Islet precursor cell (in vitro differentiated cells): ENCODE measurements around the gene PTPRN2.
"Not testable (repeated sequence)": the region's sequence is repeated elsewhere in the genome, so short reads cannot be mapped to it uniquely, and the experiment has no call there.

Source experiments
- DNase-seq: peaks from one replicate; pipeline ENCODE4 v3.0.0-alpha.2; 2018

Gene PTPRN2

DNA sequence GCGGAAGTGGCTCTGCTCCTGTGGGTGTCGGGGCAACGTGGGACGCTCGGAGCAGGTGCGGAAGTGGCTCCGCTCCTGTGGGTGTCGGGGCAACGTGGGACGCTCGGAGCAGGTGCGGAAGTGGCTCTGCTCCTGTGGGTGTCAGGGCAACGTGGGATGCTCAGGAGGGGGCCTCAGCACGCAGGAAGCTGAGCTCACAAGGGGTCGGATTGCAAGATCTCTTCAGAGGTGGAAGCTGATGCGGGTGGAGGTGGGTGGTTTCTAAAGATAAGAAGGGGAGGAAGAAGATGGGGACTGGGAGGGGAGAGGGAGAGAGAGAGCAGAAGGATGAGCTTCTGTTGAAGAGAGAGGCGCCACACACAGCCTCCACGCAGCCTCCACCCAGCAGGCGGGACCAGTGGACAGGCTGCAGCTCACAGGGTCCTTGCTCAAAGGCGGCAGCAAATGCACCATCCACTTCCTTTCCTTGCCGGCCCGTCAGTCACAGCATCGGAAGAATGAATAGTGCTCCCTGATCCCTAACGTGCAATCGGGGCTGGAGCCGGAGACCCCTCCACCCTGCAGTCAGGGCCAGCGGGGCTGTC lies 78.7 kb downstream of the PTPRN2 start:
- DNase-seq, result peak; percentile 35

- DNase-seq, result not testable (repeated sequence)
These were observed 79.3 kb downstream of the PTPRN2 start for GRCh38 chr7:158508321-158508720.

GRCh38 chr7:158507917-158508316 lies 79.7 kb downstream of the PTPRN2 start:
- no peak for DNase-seq

GRCh38 chr7:158507175-158507574 lies 80.4 kb downstream of the PTPRN2 start:
- not testable (repeated sequence) for DNase-seq

DNA sequence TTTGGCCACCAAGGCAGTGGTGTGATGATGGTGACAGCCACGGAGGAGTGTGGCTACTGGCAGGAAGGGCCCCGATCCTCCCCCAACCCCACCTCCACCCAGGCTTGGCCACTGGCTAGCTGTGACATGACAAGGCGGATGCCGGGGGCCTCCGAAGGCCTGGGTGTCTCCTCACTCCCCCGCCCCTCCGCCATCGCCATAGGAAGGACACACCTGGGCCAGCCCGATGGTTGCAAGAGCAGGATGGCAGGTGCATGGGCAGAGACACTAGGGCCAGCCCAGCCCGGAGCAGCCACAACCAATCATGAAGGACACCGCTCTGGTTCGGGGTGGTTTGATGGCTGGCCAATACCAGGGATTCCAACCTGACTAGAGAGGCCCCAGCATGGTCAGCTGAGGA lies 81.0 kb downstream of the PTPRN2 start:
- no peak for DNase-seq

DNA sequence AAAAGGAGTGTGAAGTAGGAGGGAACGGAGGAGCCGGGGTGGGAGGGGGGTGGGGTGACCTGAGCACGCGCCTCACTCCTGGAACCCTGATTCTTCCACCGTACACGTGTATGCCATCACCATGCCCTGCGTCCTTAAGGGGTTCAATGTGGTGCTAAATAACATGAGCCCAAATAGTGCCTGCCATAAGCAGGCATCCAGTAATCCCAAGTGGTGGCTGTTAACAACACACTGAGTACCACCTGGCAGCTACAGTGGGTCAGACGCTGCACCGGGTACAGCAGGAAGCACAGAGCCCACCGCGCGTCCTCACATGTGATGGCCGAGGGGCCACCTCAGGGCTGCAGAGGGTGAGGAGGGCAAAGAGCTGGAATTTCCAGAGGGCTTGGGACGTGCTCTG lies 81.9 kb downstream of the PTPRN2 start:
- no peak for DNase-seq

DNA sequence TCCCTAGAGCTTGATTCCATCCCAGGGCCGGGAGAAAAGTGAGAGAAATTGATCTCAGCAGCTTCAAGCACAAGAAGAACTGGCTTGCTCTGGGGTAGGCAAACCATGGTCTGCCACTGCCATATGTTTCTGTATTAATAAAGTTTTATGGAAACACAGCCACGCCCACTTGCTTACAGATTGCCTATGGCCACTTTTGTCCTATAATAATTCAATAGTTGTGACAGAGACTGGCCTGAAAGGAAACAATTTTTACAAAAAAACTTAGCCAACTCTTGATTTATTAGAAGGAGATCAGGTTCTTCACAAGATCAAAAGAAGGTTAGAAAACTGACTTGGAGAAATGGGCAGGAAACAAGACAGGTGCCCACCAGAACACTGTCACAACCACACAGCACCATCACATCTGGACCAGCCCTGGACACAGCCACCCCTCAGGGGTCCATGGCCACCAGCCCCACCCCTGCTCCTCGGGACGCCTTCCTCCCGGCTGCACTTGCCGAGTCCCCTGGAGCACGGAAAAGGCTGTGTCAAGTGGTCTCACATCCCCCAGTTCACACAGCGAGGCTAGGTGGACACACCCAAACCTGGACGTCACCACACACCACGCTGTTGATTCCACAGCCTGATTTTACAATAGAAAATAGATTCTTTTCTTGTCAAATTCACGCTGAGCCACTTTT lies 85.4 kb downstream of the PTPRN2 start:
- no peak for DNase-seq

DNA sequence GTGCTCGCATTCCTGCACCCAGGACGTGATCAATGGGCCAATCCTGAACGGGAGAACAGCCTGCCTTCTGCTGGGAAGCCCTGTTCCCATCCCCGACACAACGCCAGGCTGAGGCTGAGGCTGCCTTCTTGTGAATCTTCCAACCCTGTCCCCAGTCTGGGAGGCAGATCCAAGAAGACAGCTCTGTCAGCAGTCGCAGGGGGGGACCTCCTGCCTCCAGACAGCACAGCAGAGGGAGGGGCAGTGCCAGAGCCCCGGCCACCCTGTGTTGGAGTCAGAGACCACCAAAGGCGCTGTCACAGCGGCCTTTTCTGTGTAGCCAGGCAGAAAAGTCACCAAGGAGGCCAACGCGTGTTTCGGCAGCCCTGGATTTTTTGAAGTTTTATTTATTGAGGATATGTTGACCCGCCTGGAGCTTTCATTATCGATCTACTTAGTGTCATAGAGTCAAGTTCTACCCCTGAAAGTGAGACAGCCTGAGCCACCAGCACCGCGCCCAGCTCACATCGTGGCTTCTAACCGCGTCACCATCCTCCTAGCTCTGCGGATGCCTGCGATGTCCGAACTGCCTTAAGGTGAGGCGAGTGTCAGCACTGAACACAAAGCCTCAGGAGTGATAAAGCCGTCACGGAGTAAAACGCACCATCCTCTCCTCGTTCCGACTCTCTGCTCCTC lies 86.1 kb downstream of the PTPRN2 start:
- DNase-seq, result no peak

DNA sequence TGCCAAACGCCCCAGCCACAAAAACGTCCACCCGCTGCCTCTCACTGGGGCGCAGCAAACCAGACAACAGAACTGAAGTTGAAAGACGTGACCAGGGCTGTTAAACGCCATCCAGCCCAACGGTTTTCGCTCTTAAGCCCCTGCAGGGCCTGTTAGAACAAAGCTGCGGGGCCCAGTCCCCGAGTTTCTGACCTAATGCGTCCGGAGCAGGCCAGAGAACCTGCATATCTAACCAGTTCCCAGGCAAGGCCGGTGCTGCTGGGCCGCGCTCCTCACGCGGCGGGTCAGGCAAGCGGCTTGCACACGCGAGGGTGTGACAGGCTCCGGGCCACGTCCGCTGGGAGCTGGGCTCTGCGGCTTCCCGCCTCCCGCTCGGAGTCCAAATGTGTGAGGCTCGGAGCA lies 87.0 kb downstream of the PTPRN2 start:
- DNase-seq, result no peak

DNA sequence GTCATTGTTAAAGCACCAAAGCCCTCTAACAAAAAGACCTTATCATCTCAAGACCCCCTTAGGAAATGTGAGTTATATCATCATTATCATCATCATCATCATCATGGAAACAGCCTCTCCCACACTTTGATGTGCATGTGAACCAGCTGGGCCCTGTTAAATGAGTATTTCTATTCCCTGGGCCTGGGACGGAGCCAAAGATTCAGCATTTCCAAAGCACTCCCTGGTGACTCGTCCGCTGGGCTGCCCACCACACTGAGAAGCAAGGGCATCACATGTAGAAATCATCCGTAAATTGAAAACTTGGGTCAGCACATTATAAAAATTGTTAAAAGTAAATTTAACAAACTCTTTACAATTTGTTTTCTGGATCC lies 88.6 kb downstream of the PTPRN2 start:
- no peak for DNase-seq

DNA sequence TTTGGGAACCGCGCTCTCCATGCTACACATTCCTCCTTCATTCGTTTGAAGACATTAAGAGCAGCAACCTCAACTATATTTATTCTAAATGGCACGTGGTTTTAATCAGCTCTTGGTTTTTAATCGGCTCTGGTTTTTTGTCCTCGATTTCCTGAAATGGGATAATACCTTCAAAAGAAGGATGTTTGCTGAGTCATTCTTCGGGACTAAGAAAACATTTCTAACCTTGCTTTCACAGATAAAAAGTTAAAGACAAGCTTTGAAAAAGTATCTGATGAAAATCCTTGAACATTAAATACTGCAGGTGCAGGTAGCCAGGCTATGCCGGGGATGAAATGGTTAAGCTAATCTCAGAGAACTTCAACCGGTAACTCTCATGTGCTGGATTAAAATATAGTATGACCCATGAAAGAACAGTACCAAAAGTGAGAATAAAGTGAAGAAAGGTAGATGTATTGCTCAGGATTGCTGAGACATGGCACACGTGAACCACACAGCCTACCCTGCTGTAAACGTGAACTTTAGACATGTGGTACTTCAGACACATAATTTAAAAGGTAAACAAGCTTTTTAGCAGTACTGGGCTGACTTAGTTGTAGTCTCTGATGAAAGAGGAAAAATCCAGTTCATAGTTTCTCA lies 89.1 kb downstream of the PTPRN2 start:
- no peak for DNase-seq

- DNase-seq, result no peak
These were observed 90.0 kb downstream of the PTPRN2 start for GRCh38 chr7:158497627-158498026.

DNA sequence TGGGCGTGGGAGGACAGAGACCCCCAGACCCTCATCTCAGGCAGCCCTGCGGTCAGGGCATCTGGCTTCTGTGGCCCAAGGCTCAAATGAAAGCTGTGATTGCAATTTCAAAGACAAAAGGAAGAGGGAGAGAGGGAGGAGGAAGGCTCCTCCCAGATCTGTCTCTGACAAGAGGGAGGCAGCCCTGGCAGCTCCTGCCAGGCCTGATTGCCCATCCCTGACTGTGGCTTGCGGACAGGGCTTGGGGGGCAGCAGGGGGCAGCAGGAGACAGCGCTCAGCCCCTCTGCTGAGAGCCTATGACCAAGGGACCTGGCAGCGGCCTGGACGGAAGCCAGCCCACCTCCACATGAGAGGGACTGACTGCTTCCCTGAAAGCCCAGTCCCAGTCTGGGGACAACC lies 91.8 kb downstream of the PTPRN2 start:
- DNase-seq, result peak; percentile 72

- no peak for DNase-seq
These were observed 92.4 kb downstream of the PTPRN2 start for GRCh38 chr7:158495216-158495615.

- DNase-seq, result no peak
These were observed 93.0 kb downstream of the PTPRN2 start for GRCh38 chr7:158494643-158495042.

- DNase-seq, result no peak
These were observed 93.4 kb downstream of the PTPRN2 start for GRCh38 chr7:158494162-158494586.

- no peak for DNase-seq
These were observed 95.3 kb downstream of the PTPRN2 start for GRCh38 chr7:158492367-158492764.

DNA sequence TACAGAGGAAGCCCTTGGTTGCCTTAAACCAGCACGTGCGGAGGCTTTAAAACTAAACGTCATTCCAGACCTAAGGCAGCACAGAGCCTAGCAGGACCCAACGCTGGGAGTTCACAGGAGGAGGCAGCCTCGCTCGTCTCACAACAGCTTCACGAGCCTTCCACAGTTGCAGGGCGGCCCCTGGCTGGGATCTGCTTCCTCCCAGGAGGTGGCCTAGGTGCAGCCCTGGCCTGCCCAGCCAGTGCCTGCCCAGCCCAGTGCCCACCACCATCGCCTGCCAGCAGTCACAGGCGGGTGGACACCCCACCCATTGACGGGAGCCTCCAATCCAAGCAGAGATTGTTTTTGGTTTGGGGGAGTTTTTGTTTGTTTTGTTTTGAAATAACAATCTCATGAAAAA lies 96.5 kb downstream of the PTPRN2 start:
- DNase-seq, result no peak

GRCh38 chr7:158490171-158490782 lies 97.3 kb downstream of the PTPRN2 start:
- no peak for DNase-seq

GRCh38 chr7:158489462-158490155 lies 98.0 kb downstream of the PTPRN2 start:
- DNase-seq, result no peak

DNA sequence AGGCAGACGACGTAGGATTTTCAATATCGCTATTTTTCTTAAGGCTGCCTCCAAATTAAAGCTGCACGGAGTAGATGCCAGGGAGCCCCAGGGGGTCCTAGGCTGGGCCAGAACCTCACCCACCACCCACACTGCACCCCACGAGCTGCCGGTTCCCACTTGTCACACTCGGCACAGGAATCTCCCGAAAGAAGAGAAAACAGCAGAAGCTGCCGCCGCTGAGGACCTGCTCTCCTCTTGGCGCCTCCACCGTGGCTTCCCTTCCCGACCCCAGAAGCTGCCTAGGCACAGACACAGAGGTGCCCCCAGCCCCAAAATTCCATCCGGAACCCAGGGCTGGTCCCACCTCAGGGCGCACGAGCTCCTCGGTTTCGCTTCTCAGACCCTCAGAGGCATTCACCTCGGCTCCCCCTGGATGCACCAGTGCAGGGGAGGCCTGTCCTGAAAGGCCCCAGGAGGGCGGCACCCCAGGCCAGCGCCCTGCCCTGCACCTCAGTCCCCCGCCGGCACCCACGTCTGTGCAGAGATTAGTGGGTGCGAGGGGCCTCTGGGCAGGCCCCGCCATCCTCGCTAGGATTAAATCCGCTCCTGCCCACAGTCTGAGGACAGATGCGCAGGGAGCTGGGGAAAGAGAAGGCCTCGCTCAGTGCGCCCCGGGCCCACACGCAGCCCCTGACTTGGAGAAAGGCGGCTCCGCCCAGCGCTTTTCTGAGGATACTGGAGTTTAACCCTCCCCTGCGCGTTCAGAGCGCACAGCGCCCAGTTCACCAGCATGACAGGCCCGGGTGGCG lies 99.2 kb downstream of the PTPRN2 start:
- no peak for DNase-seq

GRCh38 chr7:158487631-158488151 lies 99.9 kb downstream of the PTPRN2 start:
- DNase-seq, result no peak
